GM20000 (cell line): ENCODE results near the gene LRFN3.

Source experiments
- DNase-seq: peaks from one replicate; pipeline ENCODE4 v3.0.0; 2012; ENCODE audit warnings: low spot score
- CTCF ChIP-seq: IDR thresholded peaks from 2 replicates; pipeline ENCODE4 v1.5.1; 2012; ENCODE audit warnings: mild to moderate bottlenecking, control low read depth; ENCODE audit errors: extremely low read depth, missing control alignments

The LRFN3 gene

GRCh38 chr19:35921012-35921411 lies 15.2 kb upstream of the LRFN3 start:
- TF ChIP-seq CTCF = no peak
- no peak for DNase-seq

DNA sequence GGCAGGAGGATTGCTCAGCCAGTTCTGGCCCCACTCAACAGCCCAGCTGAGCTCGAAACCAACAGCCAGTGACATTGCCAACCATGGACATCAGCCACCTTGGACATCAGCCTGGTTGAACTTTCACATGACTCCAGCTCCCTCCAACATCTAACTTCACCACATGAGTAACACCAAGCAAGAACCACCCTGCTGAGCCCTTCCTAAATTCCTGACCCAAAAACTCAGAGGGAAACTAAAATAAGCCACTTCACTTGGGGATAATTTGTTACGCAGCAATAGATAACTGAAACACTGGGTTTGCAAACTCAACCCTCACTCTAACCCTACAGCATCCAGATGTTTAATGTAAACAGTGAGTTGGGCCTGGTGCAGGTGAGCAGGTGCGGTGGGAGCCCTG lies 10.7 kb upstream of the LRFN3 start:
- no peak for DNase-seq
- no peak for TF ChIP-seq CTCF

- DNase-seq = peak; percentile 10
- TF ChIP-seq CTCF = no peak
Observed at GRCh38 chr19:35928507-35928906, 7.7 kb upstream of the LRFN3 start.

DNA sequence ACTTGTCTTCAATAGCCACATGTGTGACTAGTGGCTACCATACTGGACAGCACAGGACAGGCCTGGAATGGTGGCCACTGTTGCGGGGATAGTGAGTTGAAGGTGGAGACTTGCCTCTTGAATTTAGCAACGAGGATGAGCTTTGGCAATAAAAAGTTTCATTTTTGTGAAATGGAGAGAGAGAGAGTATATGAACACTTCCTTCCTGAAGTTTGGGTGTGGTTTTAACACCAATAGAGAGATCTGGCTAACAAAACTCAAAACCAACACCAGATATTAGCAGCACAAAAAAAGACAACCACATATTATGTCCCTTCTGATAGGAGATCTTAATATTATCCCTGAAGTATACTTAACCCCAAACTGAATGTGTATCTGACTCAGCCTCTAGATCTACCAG lies 6.3 kb upstream of the LRFN3 start:
- no peak for TF ChIP-seq CTCF

GRCh38 chr19:35931161-35931873 lies 4.9 kb upstream of the LRFN3 start:
- peak; percentile 99 for DNase-seq
- TF ChIP-seq CTCF = peak; percentile 92

More for the DNA sequence above, 6.3 kb upstream of the LRFN3 start:
- DNase-seq = no peak

DNA sequence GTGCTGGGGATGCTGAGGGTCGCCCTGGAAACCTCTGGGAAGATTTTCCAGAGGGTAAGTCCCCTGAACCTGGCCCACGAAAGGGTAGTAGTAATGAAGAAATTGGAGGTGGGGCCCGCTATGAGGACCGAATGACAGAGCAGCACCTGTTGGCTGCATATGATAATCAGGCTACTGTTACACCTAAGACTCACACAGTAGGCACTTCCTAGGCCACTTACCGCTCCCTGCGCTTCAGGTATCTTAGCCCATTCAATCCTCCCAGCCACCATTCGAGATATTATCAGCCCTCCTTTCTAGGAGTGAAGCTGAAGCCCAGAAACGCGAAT lies 4.3 kb upstream of the LRFN3 start:
- no peak for TF ChIP-seq CTCF
- DNase-seq = no peak

- no peak for TF ChIP-seq CTCF
- DNase-seq = no peak
Observed at GRCh38 chr19:35932291-35932936, 3.8 kb upstream of the LRFN3 start.
